GOT3 (cell line): ENCODE results near the gene ECI1.
"Not testable (repeated sequence)": the region's sequence is repeated elsewhere in the genome, so short reads cannot be mapped to it uniquely, and the experiment has no call there.

ENCODE experiments used
- DNase-seq: peaks from one replicate; lab custom pipeline; 2025; ENCODE audit warnings: mixed read lengths; lab: John Stamatoyannopoulos, UW

ECI1 gene

DNA sequence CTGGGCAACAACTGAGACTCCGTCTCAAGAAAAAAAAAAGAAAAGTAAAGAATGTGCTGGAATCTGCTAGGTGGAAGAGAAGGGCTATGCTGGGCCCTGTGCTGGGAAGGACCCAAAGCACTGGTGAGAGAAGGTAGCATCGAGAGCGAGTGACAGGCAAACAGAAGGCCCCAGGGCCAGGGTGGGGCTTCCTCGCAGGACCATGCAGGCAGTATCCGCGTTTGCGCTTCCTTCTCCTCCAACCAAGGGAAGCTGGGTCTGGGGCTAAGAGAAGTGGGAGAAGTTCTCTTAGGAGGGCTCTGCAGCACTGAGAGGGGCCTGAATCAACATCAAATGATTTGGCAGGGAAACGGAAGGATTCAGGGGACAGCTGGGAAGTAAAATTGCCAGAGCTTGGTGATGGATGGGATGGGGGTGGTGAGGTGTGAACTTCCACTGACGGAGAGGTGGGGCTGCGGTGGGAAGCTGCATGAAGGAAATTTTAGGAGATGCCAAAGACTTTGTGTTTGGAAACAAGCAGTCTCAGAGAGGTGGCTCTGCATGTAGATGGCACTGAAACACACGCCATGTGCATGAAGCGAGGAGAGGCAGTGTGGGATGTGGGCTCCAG is 5.2 kb upstream of the ECI1 start:
- DNase-seq = no peak

GRCh38 chr16:2253293-2253692 is 1.9 kb upstream of the ECI1 start:
- DNase-seq = no peak

- DNase-seq = no peak
Measured at GRCh38 chr16:2252806-2253148, 1.4 kb upstream of the ECI1 start.

DNA sequence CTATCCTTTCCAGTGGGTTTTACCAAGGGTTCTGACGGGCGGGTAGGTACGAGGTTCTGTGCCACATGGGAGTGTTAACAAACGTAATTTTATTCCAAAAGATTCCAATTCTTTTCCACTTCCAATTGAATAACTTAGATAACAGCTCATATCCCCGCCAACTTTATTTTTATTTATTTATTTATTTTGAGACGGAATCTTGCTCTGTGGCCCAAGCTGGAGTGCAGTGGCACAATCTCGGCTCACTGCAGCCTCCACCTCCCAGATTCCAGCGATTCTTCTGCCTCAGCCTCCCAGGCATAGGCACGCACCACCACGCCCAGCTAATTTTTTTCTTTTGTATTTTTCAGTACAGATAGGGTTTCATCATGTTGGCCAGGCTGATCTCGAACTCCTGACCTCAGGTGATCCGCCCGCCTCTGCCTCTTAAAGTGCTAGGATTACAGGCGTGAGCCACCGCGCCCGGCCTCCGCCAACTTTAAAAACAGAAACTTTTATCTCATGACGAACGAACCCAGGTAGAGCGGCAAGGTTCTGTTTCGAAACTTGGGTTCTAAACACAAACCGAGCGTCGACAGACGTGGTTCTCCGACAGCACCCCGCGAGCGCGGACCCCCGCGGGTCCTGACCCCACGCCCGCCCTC is 613 bp downstream of the ECI1 start:
- no peak for DNase-seq

GRCh38 chr16:2246301-2246885 is 5.0 kb downstream of the ECI1 start:
- DNase-seq = no peak

- DNase-seq = no peak
Measured at GRCh38 chr16:2244926-2245795, 6.2 kb downstream of the ECI1 start.

- DNase-seq = no peak
Measured at GRCh38 chr16:2244301-2244700, 7.1 kb downstream of the ECI1 start.

- no peak for DNase-seq
Measured at GRCh38 chr16:2243781-2244180, 7.6 kb downstream of the ECI1 start.

GRCh38 chr16:2243031-2243528 is 8.3 kb downstream of the ECI1 start:
- no peak for DNase-seq

DNA sequence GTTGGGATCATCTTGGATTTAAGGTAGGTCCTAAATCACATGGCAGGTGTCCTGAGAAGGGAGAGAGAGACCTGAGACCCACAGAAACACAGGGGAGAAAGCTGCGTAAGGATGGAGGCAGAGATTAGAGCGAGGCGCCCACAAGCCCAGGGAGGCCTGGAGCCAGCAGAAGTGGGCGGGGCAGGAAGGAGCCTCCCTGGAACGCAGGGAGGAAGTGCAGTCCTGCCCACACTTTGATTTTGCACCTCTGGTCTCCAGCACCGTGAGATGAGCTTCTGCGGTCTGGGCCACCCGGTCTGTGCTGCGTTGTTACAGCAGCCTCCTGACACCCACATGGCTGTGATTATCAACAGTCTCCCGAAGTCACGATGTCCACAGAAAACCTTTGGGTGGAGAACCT is 8.8 kb downstream of the ECI1 start:
- no peak for DNase-seq

- not testable (repeated sequence) for DNase-seq
Measured at GRCh38 chr16:2240331-2240730, 11.1 kb downstream of the ECI1 start.

GRCh38 chr16:2238838-2239675 is 12.3 kb downstream of the ECI1 start:
- DNase-seq = no peak

DNA sequence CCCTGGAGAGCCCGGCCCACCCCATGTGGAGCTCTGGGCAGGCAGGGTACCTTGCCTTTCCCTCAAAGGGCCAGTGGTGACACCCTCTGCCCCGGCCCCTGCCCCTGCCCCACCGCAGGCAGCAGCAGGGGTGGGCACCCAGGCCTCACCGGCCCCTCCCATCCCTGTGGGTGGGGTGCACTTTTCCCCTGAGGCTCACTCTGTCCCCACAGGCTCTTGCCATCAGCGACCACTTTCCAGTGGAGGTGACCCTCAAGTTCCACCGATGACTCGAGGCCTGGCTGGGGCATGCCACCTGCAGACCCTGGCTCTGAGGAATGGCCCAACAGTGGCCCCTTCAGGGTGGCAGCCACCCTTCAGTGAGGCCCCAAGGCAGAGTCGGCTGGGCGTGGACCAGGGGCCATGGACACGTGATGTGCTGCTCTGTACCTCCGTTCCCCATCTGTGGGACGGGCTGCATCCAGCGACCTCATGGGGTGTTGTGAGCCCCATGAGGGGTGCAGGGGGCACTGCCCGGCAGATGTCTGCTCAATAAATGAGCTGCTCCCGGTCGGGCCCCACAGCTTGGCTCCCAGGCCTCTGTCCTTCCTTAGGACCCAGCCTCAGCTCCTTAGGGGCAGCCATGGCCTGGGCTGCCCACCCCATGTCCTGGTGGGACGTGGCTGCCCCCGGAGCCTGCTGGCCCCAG is 13.1 kb downstream of the ECI1 start:
- no peak for DNase-seq

DNA sequence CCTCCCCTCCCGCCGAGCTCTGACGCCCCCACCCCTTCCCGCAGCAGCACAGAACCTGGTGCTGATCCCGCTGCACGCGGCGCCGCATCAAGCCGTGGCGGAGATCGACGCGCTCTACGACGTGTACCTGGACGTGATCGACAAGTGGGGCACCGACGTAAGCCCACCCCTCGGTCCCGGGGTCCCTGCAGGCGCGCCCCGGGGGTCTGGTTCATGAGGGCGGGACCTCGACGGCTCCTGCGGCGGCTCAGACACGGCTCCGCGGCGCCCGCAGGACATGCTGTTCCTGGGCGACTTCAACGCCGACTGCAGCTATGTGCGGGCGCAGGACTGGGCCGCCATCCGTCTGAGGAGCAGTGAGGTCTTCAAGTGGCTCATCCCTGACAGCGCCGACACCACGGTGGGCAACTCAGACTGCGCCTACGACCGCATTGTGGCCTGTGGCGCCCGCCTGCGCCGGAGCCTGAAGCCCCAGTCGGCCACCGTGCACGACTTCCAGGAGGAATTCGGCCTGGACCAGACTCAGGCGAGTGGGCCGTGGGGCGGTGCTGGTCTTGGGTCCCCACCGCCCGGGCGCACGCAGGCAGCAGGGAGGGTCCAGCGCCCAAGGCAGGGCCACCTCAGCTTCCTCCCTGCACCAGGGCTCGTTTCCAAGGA is 13.8 kb downstream of the ECI1 start:
- no peak for DNase-seq

DNA sequence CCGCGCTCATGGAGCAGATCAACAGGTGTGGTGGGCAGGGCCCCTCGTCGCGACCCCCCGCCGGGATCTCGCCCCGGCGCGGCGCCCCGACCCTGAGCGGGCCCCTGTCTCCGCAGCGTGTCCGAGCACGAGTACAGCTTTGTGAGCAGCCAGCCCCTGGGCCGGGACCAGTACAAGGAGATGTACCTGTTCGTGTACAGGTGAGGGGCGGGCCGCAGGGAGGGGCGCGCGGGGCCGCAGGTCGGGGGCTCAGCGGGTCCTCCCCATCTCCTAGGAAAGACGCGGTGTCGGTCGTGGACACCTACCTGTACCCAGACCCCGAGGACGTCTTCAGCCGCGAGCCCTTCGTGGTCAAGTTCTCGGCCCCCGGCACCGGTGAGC is 14.3 kb downstream of the ECI1 start:
- DNase-seq = no peak

DNA sequence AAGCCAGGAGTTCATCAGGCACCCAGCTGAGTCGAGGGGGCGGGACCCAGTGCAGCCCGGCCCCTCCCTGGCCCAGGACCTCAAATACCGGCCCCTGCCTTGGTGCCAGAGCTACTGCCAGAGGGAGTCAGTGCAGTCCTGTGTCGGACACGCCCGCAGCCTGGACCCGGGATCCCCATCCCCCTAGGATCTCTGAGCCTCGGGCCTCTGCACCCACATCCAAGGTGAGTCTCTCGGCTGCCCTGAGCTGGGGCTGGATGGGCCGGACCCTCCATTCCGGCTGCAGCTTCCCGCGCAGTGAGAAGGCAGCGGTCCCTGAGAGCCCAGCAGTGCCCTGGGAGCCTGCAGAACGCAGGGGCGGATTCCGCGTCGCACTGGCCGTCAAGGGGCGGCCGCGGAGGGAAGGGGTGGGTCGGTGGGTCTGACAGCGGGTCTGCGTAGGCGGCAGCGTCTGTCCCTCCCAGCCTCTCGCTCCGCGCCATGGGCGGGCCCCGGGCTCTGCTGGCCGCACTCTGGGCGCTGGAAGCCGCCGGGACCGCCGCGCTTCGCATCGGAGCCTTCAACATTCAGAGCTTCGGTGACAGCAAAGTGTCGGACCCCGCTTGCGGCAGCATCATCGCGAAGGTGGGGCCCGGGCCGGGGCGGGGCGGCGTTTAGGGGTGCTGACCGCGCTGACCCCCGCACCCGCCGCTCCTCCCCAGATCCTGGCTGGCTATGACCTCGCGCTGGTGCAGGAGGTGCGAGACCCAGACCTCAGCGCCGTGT is 14.9 kb downstream of the ECI1 start, which contains the start of gene DNASE1L2:
Gene DNASE1L2, plus strand, starts transcription at position 108 of the 765 bp plus-strand sequence. Its CDS starts 373 bp downstream, at position 481.
- DNase-seq = no peak

DNA sequence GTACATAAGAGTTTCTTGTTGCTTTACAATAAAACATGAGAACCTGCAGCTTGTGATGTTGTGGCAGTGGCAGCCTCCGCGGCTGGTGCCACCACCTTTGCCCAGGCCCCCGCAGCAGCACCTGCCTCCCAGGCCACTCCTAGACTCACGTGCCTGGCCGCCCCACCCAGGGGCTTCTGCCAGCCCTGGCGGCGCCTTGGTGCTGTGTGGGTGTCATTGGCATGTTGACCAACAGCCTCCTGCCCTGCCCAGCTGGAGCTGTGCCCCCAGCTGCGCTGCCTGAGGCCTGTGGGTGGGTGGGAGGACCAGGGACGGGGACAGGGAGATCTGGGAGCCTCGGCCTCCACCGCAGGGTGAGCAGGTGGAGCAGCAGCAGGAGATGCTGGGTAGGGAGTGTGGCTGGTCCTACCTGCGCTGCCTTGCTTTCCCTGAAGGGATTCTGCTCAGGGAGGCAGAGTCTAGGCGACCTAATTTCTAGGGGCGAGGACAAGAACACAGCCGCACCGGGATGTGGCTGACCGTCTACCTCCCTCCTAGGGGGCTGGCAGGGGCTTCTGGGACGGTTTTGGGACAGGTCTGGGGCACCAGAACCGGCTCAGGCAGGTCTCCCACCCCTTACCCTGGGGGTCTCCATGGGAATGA is 15.6 kb downstream of the ECI1 start:
- no peak for DNase-seq

DNA sequence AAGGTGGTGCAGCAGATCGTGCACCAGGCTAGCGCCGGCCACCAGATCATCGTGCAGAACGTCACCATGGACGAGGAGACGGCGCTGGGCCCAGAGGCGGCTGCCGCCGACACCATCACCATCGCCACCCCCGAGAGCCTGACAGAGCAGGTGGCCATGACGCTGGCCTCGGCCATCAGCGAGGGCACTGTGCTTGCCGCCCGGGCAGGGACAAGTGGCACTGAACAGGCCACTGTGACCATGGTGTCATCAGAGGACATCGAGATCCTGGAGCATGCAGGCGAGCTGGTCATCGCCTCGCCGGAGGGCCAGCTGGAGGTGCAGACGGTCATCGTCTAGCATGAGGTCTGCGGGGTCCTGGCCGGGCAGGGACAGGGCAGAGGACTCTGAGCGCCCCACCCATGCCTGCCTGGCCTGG is 16.1 kb downstream of the ECI1 start:
- DNase-seq = no peak

DNA sequence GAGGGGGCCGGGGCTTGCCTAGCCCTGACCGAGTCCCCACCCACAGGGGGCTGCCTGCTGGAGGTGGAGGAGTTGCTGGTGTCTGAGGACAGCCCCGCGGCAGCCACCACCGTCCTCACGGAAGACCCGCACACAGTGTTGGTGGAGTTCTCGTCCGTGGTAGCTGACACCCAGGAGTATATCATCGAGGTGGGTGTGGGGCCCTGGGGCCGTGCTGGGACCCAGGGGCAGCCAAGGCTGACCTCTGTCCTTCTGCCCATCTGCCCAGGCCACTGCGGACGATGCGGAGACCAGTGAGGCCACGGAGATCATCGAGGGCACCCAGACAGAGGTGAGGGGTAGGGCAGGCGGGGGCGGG is 16.6 kb downstream of the ECI1 start:
- DNase-seq = no peak
